ENCODE results near the gene STX7.

Gene STX7

DNA sequence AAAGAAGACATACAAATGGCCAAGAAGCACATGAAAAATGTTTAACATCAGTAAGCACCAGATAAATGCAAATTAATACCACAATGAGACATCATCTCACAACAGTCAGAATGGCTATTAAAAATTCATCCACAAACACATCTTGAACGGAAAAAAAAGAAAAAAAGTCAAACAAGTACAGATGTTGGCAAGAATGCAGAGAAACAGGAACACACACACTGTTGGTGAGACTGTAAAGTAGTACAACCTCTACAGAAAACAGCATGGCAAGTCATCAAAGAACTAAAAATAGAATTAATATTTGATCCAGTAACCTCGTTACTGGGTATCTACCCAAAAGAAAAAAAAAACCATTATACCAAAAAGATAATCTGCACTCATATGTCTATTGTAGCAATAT, 6.5 kb downstream of the STX7 start:
- no peak overlapping the region for H3K27ac ChIP-seq
- no peaks in the 10 kb centered on the region for H3K9me3 ChIP-seq
- no peak overlapping the region for H3K4me3 ChIP-seq (ENCODE audit: low read depth in 1 of 2, low read length in 1 of 2)
- no peaks in the 10 kb centered on the region for H3K27me3 ChIP-seq
- TF ChIP-seq, protein P1, sequence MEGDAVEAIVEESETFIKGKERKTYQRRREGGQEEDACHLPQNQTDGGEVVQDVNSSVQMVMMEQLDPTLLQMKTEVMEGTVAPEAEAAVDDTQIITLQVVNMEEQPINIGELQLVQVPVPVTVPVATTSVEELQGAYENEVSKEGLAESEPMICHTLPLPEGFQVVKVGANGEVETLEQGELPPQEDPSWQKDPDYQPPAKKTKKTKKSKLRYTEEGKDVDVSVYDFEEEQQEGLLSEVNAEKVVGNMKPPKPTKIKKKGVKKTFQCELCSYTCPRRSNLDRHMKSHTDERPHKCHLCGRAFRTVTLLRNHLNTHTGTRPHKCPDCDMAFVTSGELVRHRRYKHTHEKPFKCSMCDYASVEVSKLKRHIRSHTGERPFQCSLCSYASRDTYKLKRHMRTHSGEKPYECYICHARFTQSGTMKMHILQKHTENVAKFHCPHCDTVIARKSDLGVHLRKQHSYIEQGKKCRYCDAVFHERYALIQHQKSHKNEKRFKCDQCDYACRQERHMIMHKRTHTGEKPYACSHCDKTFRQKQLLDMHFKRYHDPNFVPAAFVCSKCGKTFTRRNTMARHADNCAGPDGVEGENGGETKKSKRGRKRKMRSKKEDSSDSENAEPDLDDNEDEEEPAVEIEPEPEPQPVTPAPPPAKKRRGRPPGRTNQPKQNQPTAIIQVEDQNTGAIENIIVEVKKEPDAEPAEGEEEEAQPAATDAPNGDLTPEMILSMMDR (IDR thresholded peaks at IDR 0.05) = no peak
- peaks cover 20 to 30% of the 10 kb centered on the region in 2 experiments for H3K4me1 ChIP-seq (ENCODE audit: control insufficient read depth in 1 of 2, insufficient read depth in 1 of 2, low read depth in 1 of 2, low read length in 1 of 2)
- H3K36me3 ChIP-seq = peaks cover 49% of the 10 kb centered on the region

DNA sequence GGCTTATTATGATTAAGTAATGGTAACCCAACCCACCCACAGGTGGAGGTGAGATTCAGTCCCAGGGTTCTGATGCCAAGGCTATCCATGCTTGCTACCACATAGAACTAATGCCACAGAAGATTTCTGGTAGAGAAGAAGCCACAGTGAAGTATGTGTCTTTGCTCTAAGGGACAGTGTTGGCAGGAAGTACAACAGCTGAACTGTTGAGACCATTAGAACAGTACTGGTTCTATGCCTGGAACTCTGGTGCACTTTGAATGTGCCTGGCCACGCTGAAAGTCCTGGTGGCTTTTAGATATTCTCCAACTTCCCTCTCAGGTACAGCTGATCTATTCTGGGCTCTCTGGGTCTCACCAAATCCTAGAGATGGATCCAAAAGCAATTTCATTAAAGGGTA, 7.8 kb downstream of the STX7 start:
- Histone ChIP-seq H3K4me3 (ENCODE audit: low read depth in 1 of 2, low read length in 1 of 2) (no peak overlapping the region), H3K9me3 (no peaks in the 10 kb centered on the region), H3K27me3 (no peaks in the 10 kb centered on the region), H3K27ac (peak overlapping the region; percentile 15), H3K4me1 (ENCODE audit: control insufficient read depth in 1 of 2, insufficient read depth in 1 of 2, low read depth in 1 of 2, low read length in 1 of 2) (peaks cover 13 to 23% of the 10 kb centered on the region in 2 experiments), H3K36me3 (peaks cover 60% of the 10 kb centered on the region)
- TF ChIP-seq, protein P1 (IDR thresholded peaks at IDR 0.05) = no peak

DNA sequence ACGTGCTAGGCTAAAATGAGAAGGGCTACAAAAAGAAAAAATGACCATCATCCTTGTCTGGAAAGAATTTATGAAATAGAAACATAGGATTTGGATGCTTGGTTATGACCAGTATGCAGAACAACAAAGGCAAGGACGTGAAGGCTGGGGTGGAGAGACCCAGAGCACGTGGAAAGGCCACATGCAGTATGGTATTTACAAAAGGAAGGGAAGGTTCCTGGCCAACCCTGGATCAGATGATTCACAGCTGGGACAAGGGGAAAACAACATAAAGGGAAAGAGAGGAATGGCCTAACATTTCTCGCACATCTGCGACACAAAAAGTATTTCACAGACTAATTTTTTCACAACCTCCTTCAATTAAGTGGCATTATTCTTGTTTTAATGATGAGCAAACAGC, 8.2 kb downstream of the STX7 start:
- Histone ChIP-seq H3K27ac (no peak overlapping the region), H3K36me3 (peaks cover 60% of the 10 kb centered on the region), H3K4me3 (ENCODE audit: low read depth in 1 of 2, low read length in 1 of 2) (no peak overlapping the region), H3K4me1 (ENCODE audit: control insufficient read depth in 1 of 2, insufficient read depth in 1 of 2, low read depth in 1 of 2, low read length in 1 of 2) (peaks cover 13 to 23% of the 10 kb centered on the region in 2 experiments), H3K9me3 (no peaks in the 10 kb centered on the region), H3K27me3 (no peaks in the 10 kb centered on the region)
- TF ChIP-seq, protein P1 (IDR thresholded peaks at IDR 0.05) = no peak

DNA sequence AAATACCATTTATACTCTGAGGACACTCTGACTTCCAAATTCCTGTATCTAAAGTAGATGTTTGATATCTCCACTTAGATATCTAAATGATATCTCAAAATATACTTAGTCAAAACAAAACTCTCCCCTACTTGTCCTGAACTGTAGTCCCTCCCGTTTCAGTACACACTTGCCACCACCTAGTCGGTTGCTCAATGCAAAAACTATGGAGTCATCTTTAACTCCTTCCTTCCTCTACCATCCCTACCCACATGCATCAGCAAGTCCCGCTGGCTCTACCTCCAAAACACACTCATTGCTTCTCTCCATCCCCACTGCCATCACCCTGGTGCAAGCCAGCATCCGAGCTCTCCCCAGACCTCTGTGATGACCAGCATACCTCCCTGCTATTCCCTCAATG, 13.2 kb downstream of the STX7 start:
- H3K4me3 ChIP-seq (ENCODE audit: low read depth in 1 of 2, low read length in 1 of 2) = peak overlapping the region; percentile 31
- peaks cover 34 to 46% of the 10 kb centered on the region in 2 experiments for H3K4me1 ChIP-seq (ENCODE audit: control insufficient read depth in 1 of 2, insufficient read depth in 1 of 2, low read depth in 1 of 2, low read length in 1 of 2)
- H3K36me3 ChIP-seq = peaks cover 55% of the 10 kb centered on the region

DNA sequence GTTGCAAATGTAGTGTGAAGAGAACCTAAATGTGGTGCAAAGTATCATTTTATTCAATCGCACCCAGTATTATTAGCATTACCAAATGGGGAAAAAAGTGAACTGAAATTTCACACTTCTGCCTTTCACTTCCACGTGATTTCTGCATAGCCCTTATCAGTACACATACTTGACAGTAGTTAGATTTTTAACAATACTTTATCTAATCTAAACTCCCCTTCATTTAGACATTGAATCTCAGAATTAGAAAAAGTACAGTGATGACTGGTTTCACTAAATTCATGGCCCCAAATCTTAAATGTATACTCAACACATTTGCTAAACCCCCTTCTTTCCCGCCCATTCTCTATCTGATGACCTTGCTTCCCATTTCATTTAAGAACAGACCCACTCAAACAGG, 14.3 kb downstream of the STX7 start:
- Histone ChIP-seq H3K27me3 (no peaks in the 10 kb centered on the region), H3K27ac (peak overlapping the region; percentile 68), H3K9me3 (no peaks in the 10 kb centered on the region), H3K4me3 (ENCODE audit: low read depth in 1 of 2, low read length in 1 of 2) (no peak overlapping the region), H3K4me1 (ENCODE audit: control insufficient read depth in 1 of 2, insufficient read depth in 1 of 2, low read depth in 1 of 2, low read length in 1 of 2) (peaks cover 34 to 46% of the 10 kb centered on the region in 2 experiments), H3K36me3 (peaks cover 56% of the 10 kb centered on the region)
- TF ChIP-seq, protein P1 (IDR thresholded peaks at IDR 0.05) = no peak

More for the DNA sequence above, 13.2 kb downstream of the STX7 start:
- Histone ChIP-seq H3K27ac (peak overlapping the region; percentile 68), H3K9me3 (no peaks in the 10 kb centered on the region), H3K27me3 (no peaks in the 10 kb centered on the region)
- TF ChIP-seq, protein P1 (IDR thresholded peaks at IDR 0.05) = no peak
